Stimulated activated CD4-positive, alpha-beta T cell treated with anti-CD3 and anti-CD28 coated beads, Interleukin-4, amount 100 ng/mL, for 48 hours (primary cell): ENCODE data around the gene SWSAP1.
"Not testable (repeated sequence)": the region's sequence is repeated elsewhere in the genome, so short reads cannot be mapped to it uniquely, and the experiment has no call there.

Source experiments
- DNase-seq, 2 donors: peaks; one replicate each; pipeline ENCODE4 v3.0.0-alpha.2; 2020; ENCODE audit warnings: low read depth in 2 of 2

SWSAP1 gene

DNA sequence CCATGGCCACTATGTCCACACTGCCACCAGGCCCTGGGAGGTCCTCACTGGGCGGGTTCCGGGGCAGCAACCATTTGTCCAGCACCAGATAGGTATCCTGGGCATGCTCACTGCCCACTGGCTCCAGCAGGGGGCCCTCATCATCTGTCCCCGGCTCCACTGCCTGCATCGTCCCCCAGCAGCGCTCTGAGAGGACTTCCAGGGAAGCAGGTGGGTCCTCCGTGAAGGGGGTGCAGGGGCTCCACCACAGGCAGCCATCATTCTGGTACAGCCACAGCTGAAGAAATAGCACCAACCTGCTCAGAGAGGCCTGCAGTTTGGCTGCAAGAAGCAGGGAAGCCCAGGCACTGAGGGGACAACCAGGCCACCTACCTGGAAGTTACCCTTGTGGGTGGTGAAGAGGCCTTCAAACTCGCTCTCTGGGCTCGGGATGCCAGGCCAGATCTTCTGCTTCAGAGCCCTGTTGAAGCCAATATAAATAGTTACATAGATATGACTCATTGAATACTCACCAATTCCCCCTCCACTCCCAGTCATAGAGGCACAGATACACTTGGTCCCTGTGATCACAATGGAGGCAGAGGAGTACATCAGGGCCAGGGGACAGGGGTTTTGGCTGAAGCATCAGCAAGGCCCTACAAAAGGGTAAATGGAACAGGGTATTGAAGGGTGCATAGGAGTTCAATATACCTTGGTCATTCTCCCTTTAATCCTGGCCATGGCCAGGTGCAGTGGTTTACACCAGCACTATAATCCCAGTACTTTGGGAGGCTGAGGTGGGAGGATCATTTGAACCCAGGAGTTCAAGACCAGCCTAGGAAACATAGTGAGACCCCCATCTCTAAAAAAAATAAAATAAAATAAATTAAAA, 4.1 kb downstream of the SWSAP1 start:
- DNase-seq = no peak

- DNase-seq = not testable (repeated sequence)
Measured at GRCh38 chr19:11379269-11379845, 4.9 kb downstream of the SWSAP1 start.

- DNase-seq = no peak
Measured at GRCh38 chr19:11379857-11380350, 5.4 kb downstream of the SWSAP1 start.

DNA sequence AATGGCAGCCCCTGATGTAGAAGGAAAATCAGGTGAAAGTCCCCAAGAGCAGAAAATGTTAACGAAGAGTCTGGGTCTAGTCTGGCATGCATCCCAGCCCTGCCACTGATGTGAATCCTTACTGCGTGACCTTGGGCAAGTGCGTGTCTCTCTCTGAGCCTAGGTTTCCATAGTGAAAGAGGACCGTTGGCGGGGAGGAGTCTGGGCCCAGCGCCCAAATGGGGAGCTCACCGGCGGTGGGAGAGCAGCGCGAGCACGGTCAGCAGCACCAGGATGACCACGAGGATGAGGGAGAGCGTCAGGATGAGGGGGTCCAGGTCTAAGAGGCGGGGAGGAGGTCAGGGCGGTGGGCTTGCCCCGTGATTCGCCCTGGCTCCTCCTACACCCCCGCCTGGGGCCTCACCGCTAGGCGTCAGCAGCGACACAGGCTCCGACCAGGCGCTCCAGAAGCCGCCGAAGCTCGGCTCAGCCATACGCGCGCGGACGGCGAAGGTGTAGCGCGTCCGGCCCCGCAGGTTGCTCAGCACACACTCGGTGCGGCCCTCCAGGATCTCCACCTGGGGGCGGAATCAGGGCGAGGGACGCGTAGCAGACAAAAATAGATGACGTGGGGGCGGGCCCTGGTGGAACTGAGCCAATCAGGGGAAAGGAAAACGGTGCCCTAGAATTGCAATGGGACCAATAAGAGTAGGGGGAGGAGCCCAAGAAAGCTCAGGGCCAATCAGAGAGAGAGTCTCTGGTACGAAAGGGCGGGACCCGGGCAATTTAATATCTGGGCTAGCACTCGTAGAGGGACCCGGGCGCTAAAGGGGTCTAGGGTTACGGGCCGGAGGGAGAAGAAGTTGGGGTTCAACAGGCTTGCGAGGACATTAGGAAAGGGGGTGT, 6.4 kb downstream of the SWSAP1 start:
- DNase-seq = peak; percentile 90 to 94

GRCh38 chr19:11382898-11383705, 8.6 kb downstream of the SWSAP1 start:
- DNase-seq = peak; percentile 42 to 57

- no peak for DNase-seq
Measured at GRCh38 chr19:11383706-11384048, 9.2 kb downstream of the SWSAP1 start.

- DNase-seq = no peak
Measured at GRCh38 chr19:11384778-11385129, 10.3 kb downstream of the SWSAP1 start.

- DNase-seq = no peak
Measured at GRCh38 chr19:11387162-11388034, 12.9 kb downstream of the SWSAP1 start.

GRCh38 chr19:11390359-11390758, 15.9 kb downstream of the SWSAP1 start:
- DNase-seq = no peak

DNA sequence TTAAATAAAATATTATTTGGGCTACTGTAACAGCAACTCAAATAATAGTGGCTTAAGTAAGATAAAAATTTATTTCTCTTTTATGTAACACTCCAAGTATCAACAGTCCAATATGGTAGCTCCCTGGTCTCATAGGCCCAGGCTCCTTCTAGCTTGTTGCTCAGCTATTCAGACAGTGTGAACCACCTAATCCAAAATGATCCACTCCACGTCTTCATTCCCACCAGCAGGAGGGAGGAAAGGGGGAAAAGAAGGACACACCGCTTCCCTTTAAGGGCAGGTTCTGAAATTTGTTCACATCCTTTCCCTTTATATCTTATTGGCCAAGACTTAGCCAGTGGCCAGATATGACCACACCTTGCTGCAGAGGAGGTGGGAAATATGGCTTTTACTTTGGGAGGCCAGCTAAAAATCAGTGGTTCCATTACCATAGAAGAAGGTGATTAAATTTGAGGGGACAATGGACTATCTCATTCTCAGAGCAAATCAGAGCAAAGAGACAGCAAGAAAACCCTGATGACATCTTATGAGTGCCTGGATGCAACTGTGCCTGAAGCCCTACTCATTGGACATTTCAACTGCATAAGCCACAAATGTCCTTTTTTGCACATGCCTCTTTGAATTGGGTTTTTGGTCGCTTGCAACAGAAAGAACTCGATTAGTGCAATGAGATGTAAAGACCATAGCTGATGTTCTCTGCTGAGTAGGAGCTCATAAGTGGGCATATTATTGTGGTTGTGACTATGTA, 16.6 kb downstream of the SWSAP1 start:
- no peak for DNase-seq

GRCh38 chr19:11397089-11397610, 22.7 kb downstream of the SWSAP1 start:
- no peak for DNase-seq

DNA sequence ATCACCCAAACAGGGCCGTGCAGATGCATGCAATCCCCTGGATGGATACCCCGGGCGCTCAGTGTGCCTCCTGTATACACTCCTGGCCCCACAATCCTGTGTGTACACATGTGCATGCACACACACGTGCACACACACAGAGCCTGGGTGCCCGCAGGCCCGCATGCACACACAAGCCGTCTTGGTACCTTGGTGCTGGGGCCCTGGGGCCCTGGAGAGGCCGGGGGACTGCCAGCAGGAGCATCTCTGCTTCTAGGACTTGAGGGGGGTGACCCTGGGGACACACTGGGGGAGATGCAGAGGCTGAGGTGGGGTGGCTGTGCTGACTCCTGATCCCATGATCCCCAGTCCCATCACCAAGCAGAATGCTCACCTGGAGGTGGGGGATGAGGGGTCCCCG, 25.2 kb downstream of the SWSAP1 start:
- no peak for DNase-seq

- no peak for DNase-seq
Measured at GRCh38 chr19:11400798-11401197, 26.3 kb downstream of the SWSAP1 start.

DNA sequence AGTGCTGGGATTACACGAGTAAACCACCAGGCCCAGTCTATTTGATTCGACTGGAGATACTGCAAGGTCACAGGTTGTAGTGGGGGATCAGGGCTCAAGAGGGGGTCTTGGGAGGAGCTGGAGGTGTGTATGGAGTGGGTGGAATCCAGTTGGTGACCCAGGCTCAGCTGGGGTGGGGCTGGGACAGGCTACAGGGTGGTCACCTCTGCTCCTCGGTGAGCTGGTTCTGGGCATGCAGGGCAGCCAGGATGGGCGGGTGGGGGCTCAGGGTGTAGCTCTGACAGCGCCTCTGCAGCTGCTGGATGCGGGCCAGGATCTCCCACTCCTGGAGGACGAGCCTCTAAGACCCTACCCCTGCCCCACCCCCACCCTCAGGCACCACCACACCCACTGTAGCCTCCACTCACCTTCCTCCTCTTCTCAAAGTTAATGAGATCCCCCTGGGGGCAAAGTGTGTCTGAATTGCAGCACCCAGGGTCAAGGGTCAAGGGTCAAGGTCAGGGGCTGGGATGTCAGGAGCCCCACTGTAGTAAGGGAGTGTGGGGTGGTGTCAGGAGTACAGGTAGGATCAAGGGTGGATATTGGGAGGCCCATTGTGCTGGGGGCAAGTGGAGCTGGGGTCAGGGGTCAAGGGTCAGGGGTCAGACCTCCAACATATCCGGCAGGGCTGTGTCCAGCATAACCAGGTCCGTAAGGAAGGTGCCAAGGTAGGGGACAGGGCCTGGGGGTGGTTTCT, 27.5 kb downstream of the SWSAP1 start:
- no peak for DNase-seq

DNA sequence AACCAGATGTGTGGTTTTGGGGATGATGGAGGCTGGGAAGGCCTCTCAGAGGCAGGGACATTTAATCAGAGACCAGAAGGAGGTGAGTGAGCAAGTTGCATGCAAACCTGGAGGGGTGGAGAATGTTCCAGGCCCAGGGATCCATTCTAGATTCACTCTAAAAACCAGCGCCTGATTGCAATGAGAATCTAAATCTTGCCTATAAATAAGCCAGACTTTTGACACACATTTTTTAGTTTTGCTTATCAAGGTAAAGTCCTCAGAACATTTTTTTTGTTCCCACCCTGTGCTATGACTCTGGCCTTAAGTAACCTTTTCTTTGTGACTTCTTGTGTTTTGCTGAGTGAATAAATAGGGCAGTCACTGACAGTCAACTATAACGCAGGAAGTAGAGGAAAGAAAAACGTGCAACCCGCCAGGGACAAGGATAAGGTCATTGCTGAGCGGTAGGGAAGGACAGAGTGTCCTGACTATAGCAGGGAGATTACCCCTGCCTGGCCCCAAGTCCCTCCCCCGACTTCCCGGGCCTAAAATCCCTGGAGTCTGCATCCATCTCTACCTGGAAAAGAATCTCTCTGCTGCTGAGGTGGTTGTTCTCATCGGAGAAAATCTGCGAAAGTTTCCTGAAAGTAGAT, 30.2 kb downstream of the SWSAP1 start:
- DNase-seq = no peak

DNA sequence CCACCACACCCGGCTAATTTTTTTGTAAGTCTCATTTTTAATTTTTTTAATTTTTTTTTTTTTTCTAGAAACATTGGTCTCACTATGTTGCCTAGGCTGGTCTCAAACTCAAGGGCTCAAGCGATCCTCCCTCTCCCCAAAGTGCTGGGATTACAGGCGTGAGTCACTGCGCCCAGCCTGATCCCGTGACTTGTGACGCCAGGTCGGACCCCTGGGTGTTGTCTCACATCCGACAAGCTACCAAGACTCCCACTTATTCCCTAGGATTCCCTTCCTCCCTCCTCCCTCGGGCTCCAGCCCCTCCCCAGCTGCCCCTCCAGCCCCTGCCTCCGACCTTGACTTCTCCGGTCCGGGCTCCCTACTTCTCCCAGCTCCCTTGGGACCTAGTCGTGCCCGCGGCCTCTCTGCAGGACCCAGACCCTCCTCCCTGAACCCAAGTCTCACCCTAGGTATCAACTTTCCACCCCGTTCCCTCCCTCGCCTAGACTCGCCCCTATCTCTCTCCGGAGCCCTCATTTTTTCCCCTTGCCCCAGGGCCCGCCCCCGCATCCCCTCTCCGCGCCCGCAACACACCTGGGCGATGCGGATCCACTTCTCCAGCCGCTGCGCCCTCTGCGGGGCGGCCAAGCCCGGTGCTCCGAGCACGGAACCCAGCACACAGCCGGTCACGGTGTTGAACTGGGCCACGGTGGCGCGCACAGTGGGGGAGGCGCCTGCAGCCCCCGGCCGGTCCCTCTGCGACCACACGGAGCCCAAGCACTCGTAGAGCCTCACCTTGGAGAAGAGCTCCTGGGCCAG, 31.6 kb downstream of the SWSAP1 start:
- DNase-seq = peak in 1 of 2 donors; percentile 33

DNA sequence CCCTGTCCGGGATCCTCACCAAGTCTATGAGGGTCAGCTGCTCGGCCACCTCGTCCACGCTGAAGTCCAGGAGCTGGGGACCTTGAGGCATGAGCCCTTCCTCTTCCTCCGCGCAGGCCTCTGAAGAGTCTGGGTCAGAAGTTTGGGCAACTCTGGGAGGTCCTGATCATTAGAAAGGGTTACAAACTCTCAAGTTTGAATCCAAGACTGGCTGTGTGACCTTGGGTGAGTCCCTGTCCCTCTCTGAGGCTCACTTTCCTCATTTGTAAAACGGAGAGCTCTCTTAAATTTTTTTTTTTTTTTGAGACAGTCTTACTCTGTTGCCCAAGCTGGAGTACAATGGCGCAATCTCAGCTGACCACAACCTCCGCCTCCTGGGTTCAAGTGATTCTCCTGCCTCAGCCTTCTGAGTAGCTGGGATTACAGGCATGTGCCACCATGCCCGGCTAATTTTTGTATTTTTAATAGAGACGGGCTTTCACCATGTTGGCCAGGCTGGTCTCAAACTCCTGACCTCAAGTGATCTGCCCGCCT, 32.3 kb downstream of the SWSAP1 start:
- DNase-seq = not testable (repeated sequence)
